Astrocyte (in vitro differentiated cells and primary cell): ENCODE measurements around the gene MYO3B. TPM values are rescaled to one million over a fixed set of nuclear protein-coding genes. Genes with fewer than 3 reads are reported as not detected.

Source experiments
- DNase-seq: peaks from one replicate; pipeline ENCODE4 v3.0.0-alpha.2; 2010; ENCODE audit warnings: low read depth
- FAIRE-seq: peaks from 2 replicates; lab custom pipeline; 2011; peaks lifted over from hg19 to GRCh38; lab: Jason Lieb, UNC
- H2AFZ ChIP-seq: 2 replicates; pipeline ENCODE4 v1.6.0; 2012; ENCODE audit warnings: low read depth, low read length, inconsistent platforms
- H3K27ac ChIP-seq: 2 replicates; pipeline ENCODE4 v1.5.1; 2011; ENCODE audit warnings: low read depth, low read length, inconsistent platforms
- H3K27me3 ChIP-seq: 2 replicates; pipeline ENCODE4 v1.6.0; 2011; ENCODE audit warnings: low read length, inconsistent platforms; ENCODE audit not compliant: insufficient read depth
- H3K36me3 ChIP-seq: 2 replicates; pipeline ENCODE4 v1.5.1; 2011; ENCODE audit warnings: low read length, inconsistent platforms; ENCODE audit not compliant: insufficient read depth
- H3K4me1 ChIP-seq: 2 replicates; pipeline ENCODE4 v1.5.1; 2011; ENCODE audit warnings: low read length, inconsistent platforms; ENCODE audit not compliant: insufficient read depth
- H3K4me2 ChIP-seq: 2 replicates; pipeline ENCODE4 v1.6.0; 2012; ENCODE audit warnings: low read length, inconsistent platforms
- H3K4me3 ChIP-seq: 2 replicates; pipeline ENCODE4 v1.5.1; 2011; ENCODE audit warnings: low read depth, mild to moderate bottlenecking, low read length, inconsistent platforms; ENCODE audit not compliant: insufficient read depth
- H3K79me2 ChIP-seq: 2 replicates; pipeline ENCODE4 v1.6.0; 2012; ENCODE audit warnings: mild to moderate bottlenecking, low read length, inconsistent platforms; ENCODE audit not compliant: insufficient read depth
- H3K9ac ChIP-seq: 2 replicates; pipeline ENCODE4 v1.6.0; 2012; ENCODE audit warnings: mild to moderate bottlenecking, low read length, inconsistent platforms
- H3K9me3 ChIP-seq: 2 replicates; pipeline ENCODE4 v1.5.1; 2012; ENCODE audit warnings: low read depth, mild to moderate bottlenecking, low read length, inconsistent platforms; ENCODE audit not compliant: insufficient read depth
- H4K20me1 ChIP-seq: 2 replicates; pipeline ENCODE4 v1.6.0; 2012; ENCODE audit warnings: low read length, inconsistent platforms; ENCODE audit not compliant: insufficient read depth
- H3K27ac Mint-ChIP-seq: one replicate; pipeline ENCODE4 v1.8.0; 2021; ENCODE audit warnings: mild to moderate bottlenecking, mixed read lengths; ENCODE audit not compliant: unreplicated experiment
- H3K27me3 Mint-ChIP-seq: one replicate; pipeline ENCODE4 v1.8.0; 2021; ENCODE audit warnings: low read depth, mixed read lengths; ENCODE audit not compliant: unreplicated experiment
- H3K36me3 Mint-ChIP-seq: one replicate; pipeline ENCODE4 v1.8.0; 2021; ENCODE audit warnings: low read depth, mixed read lengths; ENCODE audit not compliant: unreplicated experiment
- H3K4me1 Mint-ChIP-seq: one replicate; pipeline ENCODE4 v1.8.0; 2021; ENCODE audit warnings: low read depth, mixed read lengths; ENCODE audit not compliant: unreplicated experiment
- H3K4me3 Mint-ChIP-seq: one replicate; pipeline ENCODE4 v1.8.0; 2021; ENCODE audit warnings: mild to moderate bottlenecking, moderate library complexity, mixed read lengths; ENCODE audit not compliant: unreplicated experiment
- H3K9me3 Mint-ChIP-seq: one replicate; pipeline ENCODE4 v1.8.0; 2021; ENCODE audit warnings: mild to moderate bottlenecking, mixed read lengths; ENCODE audit not compliant: unreplicated experiment
- CTCF ChIP-seq: IDR thresholded peaks from 2 replicates; pipeline ENCODE4 v1.5.1; 2011; ENCODE audit warnings: low read depth, mild to moderate bottlenecking, inconsistent platforms, low read length, moderate library complexity; ENCODE audit not compliant: insufficient read depth
- EZH2 ChIP-seq: IDR thresholded peaks from 2 replicates; pipeline ENCODE4 v1.6.1; 2012; ENCODE audit warnings: mild to moderate bottlenecking, low read length, inconsistent platforms; ENCODE audit not compliant: insufficient read depth
- total RNA-seq: library from RNA; stranded (reverse); gene quantifications from 2 replicates; pipeline ENCODE4 v1.2.1, GENCODE V29; 2021

The MYO3B gene
- total RNA-seq, 1 donor from 2014 or later = not detected

DNA sequence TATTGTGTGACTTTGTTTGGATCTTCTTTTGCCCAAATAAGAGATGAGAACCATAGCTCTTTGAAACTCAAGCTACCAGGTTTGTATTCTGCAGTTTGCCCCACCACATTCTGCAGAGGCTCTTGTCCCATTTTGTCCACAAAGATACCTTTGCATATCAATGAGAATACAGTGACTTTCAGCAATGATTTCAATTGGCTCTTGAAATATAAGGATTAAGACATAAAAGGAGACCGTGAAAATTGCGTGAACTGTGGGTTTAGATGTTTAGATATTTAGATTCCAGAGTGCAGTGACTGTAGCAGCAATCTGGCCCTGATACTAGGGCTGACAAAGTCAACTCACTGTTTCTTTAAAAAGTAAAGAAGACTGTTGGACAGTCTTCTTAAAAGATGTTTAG, 390.6 kb downstream of the MYO3B start:
- Histone ChIP-seq H3K36me3 (no peaks in the 10 kb centered on the region), H3K9ac (no peak overlapping the region), H3K4me1 (no peaks in the 10 kb centered on the region), H2AFZ (no peak overlapping the region), H3K27me3 (no peaks in the 10 kb centered on the region), H4K20me1 (no peaks in the 10 kb centered on the region), H3K9me3 (no peaks in the 10 kb centered on the region), H3K79me2 (no peaks in the 10 kb centered on the region), H3K4me2 (no peak overlapping the region), H3K4me3 (no peak overlapping the region), H3K27ac (no peak overlapping the region)
- TF ChIP-seq CTCF (no peak), EZH2 (no peak)
- no peak overlapping the region for H3K4me3 Mint-ChIP-seq
- no peaks in the 10 kb centered on the region for H3K36me3 Mint-ChIP-seq
- no peak for FAIRE-seq
- no peak for DNase-seq
- no peak overlapping the region for H3K27ac Mint-ChIP-seq
- H3K4me1 Mint-ChIP-seq = peaks cover 1% of the 10 kb centered on the region
- H3K9me3 Mint-ChIP-seq = no peaks in the 10 kb centered on the region
- H3K27me3 Mint-ChIP-seq = peaks cover 15% of the 10 kb centered on the region

- H2AFZ ChIP-seq = no peak overlapping the region
- H3K4me2 ChIP-seq = no peak overlapping the region
- Mint-ChIP-seq H3K4me3 (no peak overlapping the region), H3K27me3 (peaks cover 10% of the 10 kb centered on the region), H3K9me3 (no peaks in the 10 kb centered on the region), H3K36me3 (no peaks in the 10 kb centered on the region), H3K4me1 (peaks cover 3% of the 10 kb centered on the region), H3K27ac (no peak overlapping the region)
- H3K4me3 ChIP-seq = no peak overlapping the region
- H3K9ac ChIP-seq = no peak overlapping the region
- TF ChIP-seq CTCF (no peak), EZH2 (no peak)
- H3K27me3 ChIP-seq = no peaks in the 10 kb centered on the region
- H3K36me3 ChIP-seq = no peaks in the 10 kb centered on the region
- H3K27ac ChIP-seq = no peak overlapping the region
- no peaks in the 10 kb centered on the region for H3K79me2 ChIP-seq
- FAIRE-seq (no peak), DNase-seq (no peak)
- H4K20me1 ChIP-seq = no peaks in the 10 kb centered on the region
- no peaks in the 10 kb centered on the region for H3K4me1 ChIP-seq
- no peaks in the 10 kb centered on the region for H3K9me3 ChIP-seq
Measured at GRCh38 chr2:170571612-170572011, 393.7 kb downstream of the MYO3B start.

- DNase-seq = no peak
- TF ChIP-seq EZH2 = no peak
- TF ChIP-seq CTCF = no peak
- Histone ChIP-seq H3K4me2 (no peak overlapping the region), H4K20me1 (no peaks in the 10 kb centered on the region), H3K79me2 (no peaks in the 10 kb centered on the region), H3K27ac (no peak overlapping the region), H3K4me1 (no peaks in the 10 kb centered on the region), H3K4me3 (no peak overlapping the region), H2AFZ (no peak overlapping the region), H3K9ac (no peak overlapping the region), H3K9me3 (no peaks in the 10 kb centered on the region), H3K36me3 (no peaks in the 10 kb centered on the region), H3K27me3 (no peaks in the 10 kb centered on the region)
- Mint-ChIP-seq H3K36me3 (no peaks in the 10 kb centered on the region), H3K9me3 (no peaks in the 10 kb centered on the region), H3K27ac (no peak overlapping the region), H3K4me3 (no peak overlapping the region), H3K4me1 (peaks cover 3% of the 10 kb centered on the region), H3K27me3 (peaks cover 8% of the 10 kb centered on the region)
- FAIRE-seq = no peak
Measured at GRCh38 chr2:170573671-170574070, 395.7 kb downstream of the MYO3B start.
